BLaER1 treated with 17β-estradiol and CSF1 and Interleukin-3, amounts not matched to agents 10 nM and 100 nM (cell line): ENCODE data around the gene REM1.

Experiments used
- H3K27ac ChIP-seq, 11 experiments: shearing (Covaris generic); formaldehyde crosslinking; 2 replicates each; pipeline ENCODE4 v1.8.1; 2022
- H3K27me3 ChIP-seq, 11 experiments: shearing (Covaris generic); formaldehyde crosslinking; 2 replicates each; pipeline ENCODE4 v1.8.1; 2022
- H3K36me3 ChIP-seq, 11 experiments: shearing (Covaris generic); formaldehyde crosslinking; 2 replicates each; pipeline ENCODE4 v1.8.1; 2022
- H3K4me1 ChIP-seq, 10 experiments: shearing (Covaris generic); formaldehyde crosslinking; 2 replicates each; pipeline ENCODE4 v1.8.1; 2022
- H3K4me2 ChIP-seq, 11 experiments: shearing (Covaris generic); formaldehyde crosslinking; 2 replicates each; pipeline ENCODE4 v1.8.1; 2022
- H3K4me3 ChIP-seq, 10 experiments: shearing (Covaris generic); formaldehyde crosslinking; 2 replicates each; pipeline ENCODE4 v1.8.1; 2022
- H3K9ac ChIP-seq, 11 experiments: shearing (Covaris generic); formaldehyde crosslinking; 2 replicates each; pipeline ENCODE4 v1.8.1; 2022
- H3K9me3 ChIP-seq, 11 experiments: shearing (Covaris generic); formaldehyde crosslinking; replicated peaks in 1 of 11; 2 replicates each; pipeline ENCODE4 v1.8.1; 2022
- H4K20me1 ChIP-seq, 11 experiments: shearing (Covaris generic); formaldehyde crosslinking; 2 replicates each; pipeline ENCODE4 v1.8.1; 2022
- Cebpa-rat ChIP-seq, 11 experiments: shearing (Covaris generic); IDR thresholded peaks; 2 replicates each; pipeline ENCODE4 v1.8.1; 2022

REM1 gene

DNA sequence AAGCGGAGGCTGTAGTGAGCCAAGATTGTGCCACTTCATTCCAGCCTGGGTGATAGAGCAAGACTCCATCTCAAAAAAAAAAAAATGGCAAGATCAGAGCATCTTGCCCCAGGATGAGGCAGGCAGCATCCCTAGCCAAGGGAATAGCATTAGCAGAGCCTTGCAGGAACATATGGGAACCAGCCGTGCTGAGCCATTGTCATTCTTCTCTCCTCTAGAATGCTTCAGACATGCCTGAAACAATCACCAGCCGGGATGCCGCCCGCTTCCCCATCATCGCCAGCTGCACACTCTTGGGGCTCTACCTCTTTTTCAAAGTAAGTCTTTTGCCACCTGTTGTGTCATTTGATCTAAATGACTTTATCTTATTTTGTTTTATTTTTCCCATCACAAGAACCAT, 52.2 kb downstream of the REM1 start:
- no peak overlapping the region for H3K4me3 ChIP-seq
- no peak overlapping the region for H3K9ac ChIP-seq
- H4K20me1 ChIP-seq: peaks cover 30 to 99% (median 70%) of the 10 kb centered on the region in 11 experiments; a peak in 20 of 22 replicates
- H3K27me3 ChIP-seq: no peaks in the 10 kb centered on the region
- peaks cover 19 to 40% (median 31%) of the 10 kb centered on the region in 10 experiments for H3K4me1 ChIP-seq
- TF ChIP-seq Cebpa-rat (IDR thresholded peaks at IDR 0.05): no peak
- H3K36me3 ChIP-seq: peaks cover 73 to 94% (median 83%) of the 10 kb centered on the region in 11 experiments
- no peak overlapping the region for H3K27ac ChIP-seq
- H3K9me3 ChIP-seq: no peaks in the 10 kb centered on the region
- no peak overlapping the region for H3K4me2 ChIP-seq
